Left ventricle myocardium inferior (tissue), 1 donor: Measurements from ENCODE around the gene SGCD. TPM values are rescaled to one million over a fixed set of nuclear protein-coding genes. Genes with fewer than 3 reads are reported as not detected.

Experiments used
- DNase-seq: peaks from one replicate; pipeline ENCODE4 v3.0.0-alpha.2; 2020
- H3K27ac ChIP-seq: fragments of 200-600 bp; replicated peaks from 2 replicates; pipeline ENCODE4 v1.8.0; 2021
- H3K27me3 ChIP-seq: fragments of 200-600 bp; 2 replicates; pipeline ENCODE4 v1.8.0; 2021; ENCODE audit warnings: low read depth
- H3K36me3 ChIP-seq: fragments of 200-600 bp; 2 replicates; pipeline ENCODE4 v1.8.0; 2021
- H3K4me1 ChIP-seq: fragments of 200-600 bp; 2 replicates; pipeline ENCODE4 v1.8.0; 2021
- H3K4me3 ChIP-seq: fragments of 200-600 bp; 2 replicates; pipeline ENCODE4 v1.8.0; 2021; ENCODE audit warnings: mild to moderate bottlenecking, moderate library complexity
- H3K9me3 ChIP-seq: fragments of 200-600 bp; replicated peaks from 2 replicates; pipeline ENCODE4 v1.8.0; 2021
- intact Hi-C: fragments of 100-400 bp; cut with micrococcal nuclease; formaldehyde crosslinking; loops from one replicate; pipeline ENCODE4 v1.11.0; 2022
- total RNA-seq: library from RNA; stranded (reverse); fragmentation: NEBNext Ultra II Directional; extraction: Animal tissue kit (Norgen Biotek cat#: 25700); gene quantifications from one replicate; pipeline ENCODE4 v1.2.1, GENCODE V29; 2021
- TF ChIP-seq, protein P1 (sequence below): fragments of 200-600 bp; IDR thresholded peaks from 2 replicates; pipeline ENCODE4 v1.8.0; 2021; ENCODE audit warnings: antibody characterized with exemption, mild to moderate bottlenecking, borderline replicate concordance
- donor health status: DM: no; HTN: yes; CAD: no; lungs with severe emphysema.

Gene SGCD
- total RNA-seq, 1 donor from 2014 or later = 98.7 TPM

DNA sequence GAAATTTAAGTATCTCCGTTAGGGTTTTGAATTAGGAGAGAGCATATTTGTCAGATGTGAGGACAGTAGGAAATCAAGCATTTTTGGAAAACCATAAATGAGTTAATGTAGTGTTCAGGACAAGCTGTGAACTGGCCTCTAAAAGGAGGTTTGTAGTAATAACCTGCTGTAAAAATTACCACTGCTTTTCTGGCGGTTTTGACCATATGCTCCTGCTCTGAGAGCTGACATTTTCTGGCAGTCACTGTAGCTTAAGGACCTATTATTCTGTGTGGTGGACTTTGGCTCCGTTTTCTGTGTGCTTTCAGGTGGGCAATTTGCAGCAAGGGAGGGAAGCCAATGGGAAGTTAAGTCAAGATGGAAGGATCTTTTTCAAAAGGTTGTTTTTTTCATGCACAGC lies 111.1 kb downstream of the SGCD start:
- H3K4me3 ChIP-seq = no peak overlapping the region
- peaks cover 32% of the 10 kb centered on the region for H3K4me1 ChIP-seq
- intact Hi-C loops = no loop called here
- no peak overlapping the region for H3K27ac ChIP-seq
- H3K9me3 ChIP-seq = no peaks in the 10 kb centered on the region
- TF ChIP-seq, protein P1, sequence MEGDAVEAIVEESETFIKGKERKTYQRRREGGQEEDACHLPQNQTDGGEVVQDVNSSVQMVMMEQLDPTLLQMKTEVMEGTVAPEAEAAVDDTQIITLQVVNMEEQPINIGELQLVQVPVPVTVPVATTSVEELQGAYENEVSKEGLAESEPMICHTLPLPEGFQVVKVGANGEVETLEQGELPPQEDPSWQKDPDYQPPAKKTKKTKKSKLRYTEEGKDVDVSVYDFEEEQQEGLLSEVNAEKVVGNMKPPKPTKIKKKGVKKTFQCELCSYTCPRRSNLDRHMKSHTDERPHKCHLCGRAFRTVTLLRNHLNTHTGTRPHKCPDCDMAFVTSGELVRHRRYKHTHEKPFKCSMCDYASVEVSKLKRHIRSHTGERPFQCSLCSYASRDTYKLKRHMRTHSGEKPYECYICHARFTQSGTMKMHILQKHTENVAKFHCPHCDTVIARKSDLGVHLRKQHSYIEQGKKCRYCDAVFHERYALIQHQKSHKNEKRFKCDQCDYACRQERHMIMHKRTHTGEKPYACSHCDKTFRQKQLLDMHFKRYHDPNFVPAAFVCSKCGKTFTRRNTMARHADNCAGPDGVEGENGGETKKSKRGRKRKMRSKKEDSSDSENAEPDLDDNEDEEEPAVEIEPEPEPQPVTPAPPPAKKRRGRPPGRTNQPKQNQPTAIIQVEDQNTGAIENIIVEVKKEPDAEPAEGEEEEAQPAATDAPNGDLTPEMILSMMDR = no peak
- DNase-seq = no peak
- no peaks in the 10 kb centered on the region for H3K36me3 ChIP-seq
- H3K27me3 ChIP-seq = no peaks in the 10 kb centered on the region

- Histone ChIP-seq H3K27me3 (no peaks in the 10 kb centered on the region), H3K27ac (no peak overlapping the region), H3K4me1 (peaks cover 35% of the 10 kb centered on the region), H3K4me3 (no peak overlapping the region), H3K9me3 (no peaks in the 10 kb centered on the region), H3K36me3 (no peaks in the 10 kb centered on the region)
- TF ChIP-seq, protein P1 = no peak
- intact Hi-C loops = no loop called here
- DNase-seq = no peak
Observed at GRCh38 chr5:156444753-156445291, 117.9 kb downstream of the SGCD start.

- Histone ChIP-seq H3K36me3 (no peaks in the 10 kb centered on the region), H3K9me3 (no peaks in the 10 kb centered on the region), H3K27me3 (no peaks in the 10 kb centered on the region), H3K4me1 (peaks cover 28% of the 10 kb centered on the region), H3K27ac (no peak overlapping the region), H3K4me3 (no peak overlapping the region)
- TF ChIP-seq, protein P1 = no peak
- DNase-seq = no peak
- intact Hi-C loops = no loop called here
Observed at GRCh38 chr5:156446526-156446925, 119.6 kb downstream of the SGCD start.

DNA sequence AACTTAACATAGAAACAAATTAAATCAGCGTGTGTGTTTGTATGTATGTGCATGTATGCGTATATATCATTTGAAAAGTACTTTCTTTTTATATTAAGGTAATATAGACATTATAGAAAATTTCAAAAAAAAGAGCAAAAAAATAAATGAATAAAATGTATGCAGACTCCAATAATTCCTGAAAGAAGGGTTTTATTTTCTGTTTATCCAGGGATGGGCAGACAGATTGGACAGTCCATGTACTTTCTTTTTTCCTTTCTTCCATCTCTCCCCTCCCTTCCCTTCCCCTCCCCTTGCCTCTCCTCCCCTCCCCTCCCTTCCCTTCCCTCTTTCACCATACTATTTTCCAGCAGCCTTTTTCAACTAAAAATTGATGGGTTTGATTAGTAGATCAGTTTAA lies 123.8 kb downstream of the SGCD start:
- no peak for DNase-seq
- Histone ChIP-seq H3K4me3 (no peak overlapping the region), H3K27me3 (no peaks in the 10 kb centered on the region), H3K9me3 (no peaks in the 10 kb centered on the region), H3K27ac (no peak overlapping the region), H3K36me3 (no peaks in the 10 kb centered on the region), H3K4me1 (no peaks in the 10 kb centered on the region)
- intact Hi-C loops = no loop called here
- TF ChIP-seq, protein P1 = no peak

DNA sequence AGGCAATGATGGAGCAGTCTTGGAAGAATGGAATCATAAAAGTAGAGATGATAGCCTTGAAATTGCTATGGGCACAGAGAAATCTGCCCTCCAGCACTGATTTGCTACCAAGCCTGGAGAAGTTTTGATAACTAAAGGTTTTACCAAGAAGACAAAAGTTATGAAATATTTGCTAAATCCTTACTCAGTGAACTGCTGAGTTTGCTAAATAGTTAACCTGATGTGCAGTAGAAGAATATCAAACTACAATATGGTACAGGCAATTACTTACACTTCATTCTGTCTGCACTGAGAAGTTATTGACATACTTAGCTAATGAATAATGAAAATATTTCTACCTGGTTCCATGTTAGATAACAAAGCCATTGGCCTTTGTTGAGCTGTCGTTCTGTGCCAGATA lies 124.5 kb downstream of the SGCD start:
- Histone ChIP-seq H3K9me3 (no peaks in the 10 kb centered on the region), H3K27me3 (no peaks in the 10 kb centered on the region), H3K27ac (no peak overlapping the region), H3K4me3 (no peak overlapping the region), H3K36me3 (no peaks in the 10 kb centered on the region), H3K4me1 (no peaks in the 10 kb centered on the region)
- DNase-seq = no peak
- intact Hi-C loops = no loop called here
- TF ChIP-seq, protein P1 = no peak
